HuH-7 (cell line): ENCODE data around the gene MCRIP2.
A peak's percentile ranks its signal among the peaks of the same experiment; 100 is the strongest.
"Not testable (repeated sequence)": the region's sequence is repeated elsewhere in the genome, so short reads cannot be mapped to it uniquely, and the experiment has no call there.

Source experiments
- DNase-seq: peaks from one replicate; pipeline ENCODE4 v3.0.0; 2011; ENCODE audit warnings: low spot score

MCRIP2 gene, protein sequence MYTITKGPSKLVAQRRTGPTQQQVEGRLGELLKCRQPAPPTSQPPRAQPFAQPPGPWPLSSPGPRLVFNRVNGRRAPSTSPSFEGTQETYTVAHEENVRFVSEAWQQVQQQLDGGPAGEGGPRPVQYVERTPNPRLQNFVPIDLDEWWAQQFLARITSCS

DNA sequence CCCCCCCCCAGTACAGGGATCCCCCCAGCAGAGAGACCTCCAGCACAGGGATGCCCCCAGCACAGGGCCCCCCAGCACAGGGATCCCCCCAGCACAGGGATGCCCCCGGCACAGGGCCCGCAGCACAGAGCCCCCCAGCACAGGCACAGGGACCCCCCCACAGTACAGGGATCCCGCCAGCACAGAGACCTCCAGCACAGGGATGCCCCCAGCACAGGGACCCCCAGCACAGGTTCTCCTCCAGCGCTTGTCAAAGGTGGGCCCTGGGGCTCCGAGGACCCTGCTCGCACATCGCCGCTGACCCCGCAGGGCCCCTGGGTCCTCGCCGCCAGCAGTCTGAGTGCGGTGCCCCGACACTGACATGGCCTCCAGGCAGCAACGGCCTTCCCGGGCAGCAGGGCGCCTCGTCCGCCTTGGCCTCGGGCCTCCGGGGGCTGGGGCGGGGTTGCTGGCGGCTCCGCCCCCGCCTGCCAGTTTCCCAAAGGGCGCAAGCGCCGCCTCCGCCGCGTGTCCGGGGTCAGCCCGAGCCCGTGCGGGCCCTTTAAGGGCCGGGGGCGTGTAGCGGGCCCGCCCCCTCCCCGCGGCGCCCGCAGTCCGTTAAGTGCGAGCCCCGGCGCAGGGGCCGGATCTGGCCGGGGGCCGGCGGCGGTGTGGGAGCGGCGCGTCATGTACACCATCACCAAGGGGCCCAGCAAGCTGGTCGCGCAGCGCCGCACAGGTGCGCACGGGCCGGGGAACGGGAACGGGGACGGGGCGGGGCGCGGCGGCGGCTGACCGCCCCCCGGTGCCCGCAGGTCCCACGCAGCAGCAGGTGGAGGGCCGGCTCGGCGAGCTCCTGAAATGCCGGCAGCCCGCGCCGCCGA is at the start of gene MCRIP2:
Gene MCRIP2, plus strand, starts transcription at position 503 of the 863 bp plus-strand sequence. Its CDS starts 164 bp downstream, at position 667.
- DNase-seq = peak; percentile 86

DNA sequence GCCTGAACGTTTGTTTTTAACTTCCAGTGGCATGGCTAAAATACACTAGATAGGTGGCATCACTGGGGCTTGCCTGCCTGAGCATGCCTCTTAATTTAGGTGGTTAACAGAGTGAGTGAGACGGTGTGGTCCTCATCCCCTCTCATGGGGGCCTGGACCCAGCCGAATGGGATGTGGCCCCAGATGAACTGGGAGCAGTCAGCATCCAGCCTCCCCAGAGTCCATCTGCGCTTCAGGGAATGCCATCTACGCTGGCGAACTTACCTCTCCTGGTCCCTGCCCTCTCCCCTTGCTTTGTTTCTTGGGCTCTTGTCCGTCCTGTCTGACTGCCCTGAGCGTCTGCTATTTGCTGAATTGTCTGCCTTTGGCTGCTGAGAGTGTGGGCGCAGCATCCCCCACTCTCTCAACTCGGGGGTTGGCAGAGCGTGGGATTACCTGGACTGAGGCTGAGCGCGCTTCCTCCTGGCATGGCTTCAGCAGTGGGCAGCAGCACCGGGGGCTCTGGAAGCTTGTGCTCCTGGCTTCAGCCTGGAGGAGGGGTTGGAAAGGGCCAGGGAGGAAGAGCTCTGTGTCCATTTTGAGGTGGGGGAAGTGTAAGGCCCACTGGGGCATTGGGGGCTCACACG is 49.6 kb upstream of the MCRIP2 start:
- DNase-seq = no peak

DNA sequence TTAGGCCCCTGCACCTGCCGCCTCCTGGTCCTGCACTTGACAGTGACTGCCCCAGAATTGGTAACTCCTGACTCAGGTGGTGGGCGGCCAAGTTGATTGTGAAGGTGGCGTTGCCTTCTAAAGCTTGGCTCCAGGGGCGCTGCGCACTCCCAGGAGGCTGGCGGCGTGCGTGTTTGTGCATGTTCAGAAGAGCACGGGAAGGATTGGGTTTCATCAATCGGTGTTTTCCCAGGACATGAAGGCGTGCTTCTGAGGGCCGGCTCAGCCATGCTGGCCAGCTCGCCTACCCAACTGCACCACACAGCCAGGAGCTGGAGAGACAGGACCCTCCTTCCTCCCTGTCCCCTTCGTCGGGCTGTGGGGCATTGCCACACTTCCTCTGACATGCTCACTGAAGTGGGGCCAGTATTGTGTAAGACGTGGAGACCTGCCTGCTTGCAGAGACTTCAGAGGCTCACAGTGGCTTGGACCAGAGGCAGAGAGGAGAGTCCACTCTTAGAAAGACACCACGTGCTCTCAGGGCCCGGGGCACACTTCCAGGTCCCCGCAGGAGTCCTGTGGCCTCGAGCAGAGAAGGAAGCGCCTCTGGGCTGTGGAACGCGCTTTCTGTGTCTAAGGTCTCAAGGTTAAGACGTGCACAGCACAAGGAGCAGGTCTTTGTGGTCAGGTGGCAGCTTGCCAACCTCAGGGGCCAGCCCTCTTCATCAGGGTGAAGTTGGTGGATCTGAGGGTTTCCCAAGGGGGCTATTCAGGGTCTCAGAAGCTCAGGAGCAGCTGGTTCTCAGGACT is 48.9 kb upstream of the MCRIP2 start:
- no peak for DNase-seq

DNA sequence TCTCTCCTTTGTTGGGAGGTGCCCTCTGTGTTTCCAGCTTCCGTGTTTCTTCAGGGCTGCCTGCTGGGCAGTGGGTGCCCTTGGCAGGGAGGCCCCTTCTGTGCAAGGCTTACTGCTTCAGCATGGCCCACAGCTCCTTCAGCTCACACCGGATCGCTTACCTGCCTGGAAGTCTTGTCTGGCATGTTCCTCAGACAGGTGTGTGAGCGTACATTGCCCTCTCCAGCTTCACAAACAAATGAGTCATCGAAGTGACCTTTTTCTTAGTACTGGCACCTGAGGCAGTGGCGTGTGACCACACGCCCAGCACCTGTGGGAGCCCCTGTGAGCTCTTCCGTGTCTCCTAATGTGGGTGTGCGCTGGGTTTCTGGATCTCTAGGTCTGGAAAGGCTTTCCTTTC is 48.2 kb upstream of the MCRIP2 start:
- no peak for DNase-seq

DNA sequence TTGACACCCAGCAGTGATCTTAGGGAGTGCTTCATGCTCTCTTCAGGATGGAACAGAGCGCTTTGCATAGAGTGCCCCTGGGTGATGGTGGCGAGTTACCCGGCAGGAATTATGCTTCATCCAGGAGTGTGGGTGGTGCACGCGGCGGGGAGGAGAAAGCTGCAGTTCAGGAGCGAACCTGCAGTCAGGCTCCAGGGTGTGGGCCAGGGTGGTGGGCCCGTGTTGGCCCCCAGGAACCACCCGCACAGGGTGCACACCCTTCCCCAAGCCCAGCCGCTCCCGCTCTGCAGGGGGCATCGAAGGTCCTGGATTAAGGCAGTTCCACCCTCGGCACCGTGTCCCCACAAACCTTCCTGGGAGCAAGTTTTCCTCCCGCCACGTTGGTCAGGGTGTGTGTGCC is 47.8 kb upstream of the MCRIP2 start:
- DNase-seq = no peak

DNA sequence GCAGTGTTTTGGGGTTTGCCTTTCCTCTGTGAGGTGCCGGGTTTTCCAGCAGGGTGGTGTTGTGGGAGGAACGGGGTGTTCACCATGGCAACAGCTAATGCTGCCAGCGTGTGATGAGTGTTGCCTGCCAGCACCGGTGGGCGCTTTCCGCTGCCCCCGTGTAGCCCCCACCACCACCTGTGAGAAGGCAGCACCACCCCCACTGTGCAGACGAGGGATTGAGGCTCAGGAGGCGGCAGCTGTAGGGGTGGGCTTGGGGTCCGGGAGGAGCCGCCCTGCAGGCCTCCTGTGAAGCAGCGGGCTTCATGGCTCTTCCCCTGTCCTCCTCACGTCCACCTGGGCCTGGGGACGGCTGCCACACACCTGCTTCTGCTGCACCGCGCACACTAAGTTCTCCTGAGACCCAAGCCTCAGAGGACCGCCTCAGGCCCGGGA is 46.5 kb upstream of the MCRIP2 start:
- DNase-seq = no peak

DNA sequence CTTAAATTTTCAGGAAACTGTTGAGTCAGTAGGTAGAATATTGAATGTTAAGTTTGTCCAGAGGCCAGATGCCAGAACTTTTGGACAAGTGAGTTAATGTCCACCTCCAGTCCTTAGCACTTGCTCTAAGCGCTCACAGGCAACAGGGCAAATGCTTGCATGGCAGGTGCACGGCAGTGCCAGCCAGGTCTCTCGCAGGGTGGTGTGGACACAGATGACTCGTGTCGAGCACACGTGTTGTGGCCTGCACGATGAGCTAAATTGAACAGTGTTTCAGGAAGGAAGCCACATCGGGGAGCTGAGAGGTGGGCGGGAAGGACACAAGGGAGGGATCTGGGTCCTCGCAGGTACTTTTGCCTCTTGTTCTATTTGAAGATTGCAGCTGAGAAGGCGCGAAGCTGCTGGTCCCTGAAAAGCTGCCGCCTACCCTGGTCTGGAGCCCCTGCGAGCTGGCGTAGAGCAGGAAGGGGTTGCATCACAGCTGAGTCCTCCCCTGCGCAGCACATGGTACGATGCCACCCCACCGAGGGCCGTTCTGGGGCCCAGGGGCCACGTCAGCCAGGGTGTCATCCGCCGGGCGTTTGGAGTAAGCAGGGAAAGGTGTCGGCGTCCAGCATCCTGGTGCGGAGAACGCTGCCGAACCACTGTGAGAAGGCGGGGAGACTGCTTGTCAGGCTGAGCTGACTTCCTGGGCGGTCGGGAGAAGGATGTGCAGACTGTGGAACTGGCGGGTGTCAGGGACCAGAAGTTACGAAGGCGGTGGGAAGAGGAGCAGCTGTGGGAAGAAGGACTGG is 45.5 kb upstream of the MCRIP2 start:
- DNase-seq = no peak

DNA sequence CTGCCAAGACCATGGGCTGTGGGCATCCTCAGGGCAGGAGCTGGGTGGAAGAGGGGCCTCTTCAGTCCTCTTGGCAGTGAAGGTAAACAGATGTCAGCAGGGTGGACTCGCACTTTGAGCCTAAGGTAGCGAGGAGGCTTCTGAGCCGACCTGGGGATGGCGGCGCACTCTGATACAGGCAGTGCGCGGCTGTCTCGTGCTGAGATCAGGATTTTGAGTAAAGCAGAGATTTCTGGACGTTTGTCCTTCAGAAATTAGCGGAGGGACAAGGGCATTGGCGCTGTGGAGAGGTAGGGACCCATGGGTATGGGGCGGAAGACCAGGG is 44.9 kb upstream of the MCRIP2 start:
- DNase-seq = no peak

DNA sequence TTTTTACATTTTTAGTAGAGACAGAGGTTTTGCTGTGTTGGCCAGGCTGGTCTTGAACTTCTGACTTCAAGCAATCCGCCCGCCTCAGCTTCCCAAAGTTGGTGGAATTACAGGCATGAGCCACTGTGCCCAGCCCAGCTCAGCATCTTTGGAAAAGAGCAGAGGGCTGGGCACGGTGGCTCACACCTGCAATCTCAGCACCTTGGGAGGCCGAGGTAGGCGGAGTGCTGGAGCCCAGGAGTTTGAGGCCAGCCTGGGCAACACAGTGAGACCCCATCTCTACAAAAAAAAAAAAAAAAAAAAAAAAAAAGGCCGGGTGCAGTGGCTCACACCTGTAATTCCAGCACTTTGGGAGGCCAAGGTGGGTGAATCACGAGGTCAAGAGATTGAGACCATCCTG is 44.0 kb upstream of the MCRIP2 start:
- DNase-seq = not testable (repeated sequence)

DNA sequence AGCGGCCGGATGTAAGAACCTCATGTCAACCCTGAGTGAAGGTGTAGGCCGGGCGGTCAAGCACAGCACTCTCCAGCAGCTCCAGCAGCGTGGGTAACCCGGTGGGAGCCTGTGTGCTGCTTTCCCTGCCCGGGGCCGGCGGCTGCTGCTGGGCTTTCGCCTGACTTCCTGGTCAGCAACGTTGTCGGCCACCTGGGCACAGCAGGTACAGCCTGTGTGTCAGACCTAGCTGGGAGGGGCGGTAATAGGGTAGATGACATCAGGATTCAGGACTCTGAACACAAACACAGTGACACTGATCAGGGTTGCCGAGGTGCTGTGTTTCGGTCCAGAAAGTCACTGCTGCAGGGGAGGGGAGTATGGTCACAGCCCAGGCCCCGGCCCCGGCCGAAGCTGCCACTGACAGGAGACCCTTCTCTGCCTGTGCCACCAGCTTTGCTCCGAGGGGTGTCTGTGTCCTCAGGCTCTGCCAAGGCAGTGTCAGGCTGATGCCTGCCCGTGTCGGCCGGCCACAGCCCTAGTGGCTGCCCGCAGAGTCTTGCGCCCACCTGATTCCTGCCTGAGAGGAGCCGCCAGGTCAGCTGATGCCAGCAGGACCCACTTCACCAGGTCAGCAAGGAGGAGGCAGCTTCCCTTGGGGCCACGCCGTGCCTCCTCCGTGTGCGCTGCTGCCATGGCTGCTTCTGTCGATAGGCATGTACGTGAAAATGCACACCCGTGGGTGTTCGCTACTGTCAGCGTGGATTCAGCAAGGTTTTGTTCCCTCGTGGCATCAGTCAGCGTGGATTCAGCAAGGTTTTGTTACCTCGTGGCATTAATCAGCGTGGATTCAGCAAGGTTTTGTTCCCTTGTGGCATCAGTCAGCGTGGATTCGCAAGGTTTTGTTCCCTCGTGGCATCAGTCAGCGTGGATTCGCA is 42.5 kb upstream of the MCRIP2 start:
- no peak for DNase-seq

DNA sequence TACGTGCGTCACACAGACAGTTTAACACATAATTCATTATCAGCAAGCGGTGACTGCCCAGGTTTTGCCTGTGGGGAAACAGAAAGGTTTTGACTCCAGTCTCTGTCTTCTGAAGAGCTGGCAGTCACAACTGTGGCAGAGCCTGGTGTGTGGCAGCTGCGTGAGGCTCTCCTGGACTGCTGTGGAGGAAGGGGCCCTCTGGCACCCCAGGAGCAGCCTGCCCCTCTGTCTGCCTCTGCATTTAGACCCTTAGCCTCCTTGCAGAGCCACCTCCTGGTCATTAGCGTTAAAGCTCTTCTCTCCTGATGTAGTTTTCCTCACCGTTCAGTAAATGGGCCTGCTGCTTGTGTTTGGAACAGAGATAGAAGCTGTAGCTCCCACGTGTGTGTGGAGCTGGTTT is 40.8 kb upstream of the MCRIP2 start:
- DNase-seq = peak; percentile 39

DNA sequence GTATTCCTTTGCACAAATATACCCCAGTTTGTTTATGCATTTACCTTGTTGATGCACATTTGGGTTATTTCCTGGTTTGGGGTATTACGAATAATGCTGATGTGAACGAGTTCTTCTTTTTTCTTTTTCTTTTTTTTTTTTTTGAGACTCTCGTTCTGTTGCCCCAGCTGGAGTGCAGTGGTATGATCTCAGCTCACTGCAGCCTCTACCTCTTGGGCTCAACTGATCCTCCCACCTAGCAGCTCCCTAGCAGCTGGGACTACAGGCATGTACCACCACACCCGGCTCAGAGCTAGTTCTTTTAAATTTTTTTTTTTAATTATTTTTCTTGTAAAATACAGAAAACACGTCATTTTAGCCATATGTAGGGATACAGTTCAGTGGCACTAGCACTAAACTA is 37.7 kb upstream of the MCRIP2 start:
- DNase-seq = no peak

DNA sequence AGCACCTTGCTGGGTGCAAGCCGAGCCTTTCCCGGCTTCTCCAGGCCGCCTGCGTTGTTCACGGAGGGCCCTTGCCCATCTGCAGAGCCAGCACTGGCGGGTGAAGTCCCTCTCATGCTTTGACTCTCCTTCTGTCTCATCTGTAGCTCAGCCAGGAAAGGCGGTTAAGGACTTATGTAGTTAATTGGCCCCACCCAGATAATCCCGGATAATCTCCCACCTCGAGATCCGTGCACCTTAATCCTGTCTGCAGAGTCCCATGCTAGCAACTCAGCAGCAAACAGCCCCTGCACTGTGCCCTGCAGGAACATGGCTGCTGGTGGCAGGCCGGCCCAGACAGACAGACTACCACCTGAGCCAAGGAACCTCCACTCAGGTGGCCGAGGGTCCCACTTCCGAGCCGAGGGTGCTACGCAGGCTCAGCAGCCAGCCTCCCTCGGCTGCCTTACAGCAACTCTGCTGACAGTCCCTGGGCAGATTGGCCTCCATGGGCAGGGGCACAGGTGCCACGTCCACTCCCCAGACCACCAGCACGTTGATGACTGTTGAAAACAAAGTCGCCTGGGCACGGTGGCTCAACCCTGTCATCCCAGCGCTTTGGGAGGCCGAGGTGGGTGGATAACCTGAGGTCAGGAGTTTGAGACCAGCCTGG is 34.8 kb upstream of the MCRIP2 start:
- no peak for DNase-seq

DNA sequence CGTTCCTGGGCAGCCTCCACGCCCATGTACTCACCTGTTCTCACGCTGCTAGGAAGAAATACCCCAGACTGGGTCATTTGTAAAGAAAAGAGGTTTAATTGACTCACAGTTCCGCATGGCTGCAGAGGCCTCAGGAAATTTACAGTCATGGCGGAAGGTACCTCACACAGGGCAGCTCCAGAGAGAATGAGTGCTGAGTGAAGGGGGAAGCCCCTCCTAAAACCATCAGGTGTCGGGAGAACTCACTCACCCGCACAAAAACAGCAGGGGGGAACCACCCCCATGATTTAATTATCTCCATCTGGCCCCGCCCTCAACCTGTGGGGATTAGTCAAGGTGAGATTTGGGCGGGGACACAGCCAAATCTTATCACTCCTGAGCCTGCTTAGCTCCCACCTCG is 33.6 kb upstream of the MCRIP2 start:
- no peak for DNase-seq

DNA sequence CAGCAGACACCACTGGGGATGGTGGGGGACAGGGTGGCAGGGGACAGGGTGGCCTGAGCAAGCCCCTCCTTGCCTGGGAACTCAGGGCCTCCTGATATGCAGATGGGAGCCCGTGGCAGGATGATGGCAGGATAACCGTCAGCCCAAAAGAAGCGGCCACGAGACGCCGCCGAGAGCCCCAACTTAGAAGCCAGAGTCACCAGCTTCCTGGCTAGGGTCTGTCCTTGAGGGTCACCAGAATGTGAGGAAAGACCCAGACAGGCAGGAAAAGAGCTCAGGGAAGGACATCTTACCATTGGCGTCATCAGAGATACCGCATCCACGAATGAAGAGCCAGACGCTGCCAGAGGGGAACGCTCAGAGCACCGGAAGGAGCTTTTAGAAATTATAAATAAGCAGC is 32.3 kb upstream of the MCRIP2 start:
- DNase-seq = no peak

DNA sequence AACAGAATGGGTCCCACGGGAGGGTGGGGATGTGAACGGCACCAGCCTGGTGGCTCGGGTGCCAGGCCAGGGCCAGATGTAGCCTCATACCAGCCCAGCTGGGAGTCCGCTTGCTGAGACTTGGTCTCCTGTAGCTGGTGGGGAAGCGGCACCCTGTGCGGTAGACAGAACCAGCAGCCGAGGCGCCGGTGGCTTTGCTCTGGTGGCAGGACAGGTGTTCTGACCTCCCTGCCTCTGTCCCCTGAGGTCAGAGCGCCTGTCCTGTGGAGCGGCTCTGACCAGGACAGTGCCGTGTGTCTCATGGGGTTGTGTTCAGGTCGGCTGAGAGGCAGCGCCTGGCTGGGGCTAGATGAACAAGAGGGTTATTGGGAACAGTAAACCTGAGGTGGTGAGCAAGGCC is 31.6 kb upstream of the MCRIP2 start:
- no peak for DNase-seq

DNA sequence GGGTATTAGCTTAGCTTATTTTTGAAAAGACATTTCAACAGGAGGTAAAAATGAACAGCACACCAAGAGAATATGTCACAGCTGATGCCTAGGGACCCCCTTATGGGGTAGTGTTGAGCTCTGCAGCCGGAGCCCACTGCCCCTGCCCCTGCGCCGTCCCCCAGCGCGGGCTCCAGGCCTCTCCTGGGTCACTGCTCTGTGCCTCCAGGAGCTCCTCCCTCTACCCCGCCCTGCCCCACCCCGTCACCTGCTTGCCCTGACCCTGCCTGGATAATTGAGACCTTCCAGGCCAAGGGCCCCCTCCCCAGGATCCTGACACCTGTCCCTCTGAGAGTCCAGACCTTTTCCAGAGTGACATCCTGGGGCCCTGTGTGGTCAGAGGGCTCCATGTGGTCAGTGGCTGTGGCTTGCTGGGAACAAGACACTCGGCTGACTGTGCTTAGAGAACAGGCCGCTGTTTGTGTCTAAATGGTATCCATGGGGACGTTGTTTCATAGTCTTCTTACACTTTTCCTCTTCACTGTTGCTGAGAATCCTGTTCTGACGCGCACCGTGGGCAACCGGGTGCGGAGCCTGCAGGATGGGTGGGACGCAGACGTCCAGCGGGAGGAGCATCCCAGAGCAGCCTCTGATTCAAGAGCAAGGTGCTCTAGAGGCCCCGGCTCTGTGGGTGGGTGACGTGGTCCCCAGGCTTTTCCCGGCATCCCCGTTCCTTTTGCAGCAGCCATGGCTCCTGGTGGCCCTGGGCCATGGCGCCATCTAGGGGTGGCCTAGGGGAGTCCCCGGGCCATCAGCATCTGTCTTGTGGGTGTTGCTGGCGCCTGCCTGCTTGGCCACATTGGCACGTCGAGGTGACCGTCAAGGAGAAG is 30.9 kb upstream of the MCRIP2 start:
- peak; percentile 59 for DNase-seq

DNA sequence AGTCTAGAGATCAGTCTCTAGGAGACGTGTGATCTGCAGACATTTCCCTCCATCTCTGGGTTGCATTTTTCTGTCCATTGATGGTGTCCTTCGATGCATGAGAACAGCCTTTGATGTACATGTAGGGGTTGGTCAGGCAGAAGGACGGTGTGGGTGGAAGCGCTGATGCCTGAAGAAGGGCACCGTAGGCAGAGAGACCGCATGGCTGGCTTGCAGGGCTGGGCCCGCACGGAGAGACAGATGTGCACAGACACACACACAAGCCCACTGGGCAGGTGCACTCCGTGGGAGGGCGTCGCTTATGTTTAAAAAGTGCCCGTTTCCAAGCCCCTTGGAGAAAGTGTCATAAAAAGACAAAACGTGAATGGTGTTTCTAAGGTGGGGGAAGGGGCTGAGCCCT is 26.5 kb upstream of the MCRIP2 start:
- no peak for DNase-seq
